Muscle layer of duodenum (tissue), 2 donors: ENCODE data around the gene UNG.

Experiments
- H3K27ac ChIP-seq: one replicate; pipeline ENCODE4 v1.7.0; 2013; ENCODE audit warnings: mild to moderate bottlenecking, low read length
- H3K27me3 ChIP-seq: one replicate; pipeline ENCODE4 v1.7.0; 2013; ENCODE audit warnings: low read depth, mild to moderate bottlenecking, control low read depth, low read length
- H3K36me3 ChIP-seq, 2 donors: one replicate each; pipeline ENCODE4 v1.7.0; 2013; ENCODE audit warnings: low read length in 2 of 2, control low read depth in 1 of 2, mild to moderate bottlenecking in 1 of 2; ENCODE audit not compliant: insufficient read depth in 2 of 2, control insufficient read depth in 1 of 2
- H3K4me1 ChIP-seq, 2 donors: one replicate each; pipeline ENCODE4 v1.7.0; 2013; ENCODE audit warnings: low read length in 2 of 2, mild to moderate bottlenecking in 2 of 2, control low read depth in 1 of 2, moderate library complexity in 1 of 2; ENCODE audit not compliant: insufficient read depth in 2 of 2, control insufficient read depth in 1 of 2
- H3K4me3 ChIP-seq, 2 donors: one replicate each; pipeline ENCODE4 v1.7.0; 2013; ENCODE audit warnings: low read length in 2 of 2, low read depth in 1 of 2, mild to moderate bottlenecking in 1 of 2
- H3K9me3 ChIP-seq, 2 donors: one replicate each; pipeline ENCODE4 v1.7.0; 2013; ENCODE audit warnings: low read length in 2 of 2, control low read depth in 1 of 2, mild to moderate bottlenecking in 1 of 2; ENCODE audit not compliant: control insufficient read depth in 1 of 2
- donor health status: healthy.

Gene UNG

GRCh38 chr12:109112720-109113465, 15.5 kb downstream of the UNG start:
- Histone ChIP-seq H3K4me3 (peak overlapping the region; percentile 22 to 47), H3K27ac (peak overlapping the region; percentile 65), H3K4me1 (peaks cover 17 to 61% of the 10 kb centered on the region in 2 donors), H3K36me3 (peaks cover 0 to 11% of the 10 kb centered on the region in 2 donors), H3K27me3 (no peaks in the 10 kb centered on the region), H3K9me3 (no peaks in the 10 kb centered on the region)

GRCh38 chr12:109113661-109114321, 16.4 kb downstream of the UNG start:
- H3K27me3 ChIP-seq, result no peaks in the 10 kb centered on the region
- H3K36me3 ChIP-seq, result peaks cover 0 to 4% of the 10 kb centered on the region in 2 donors
- H3K4me3 ChIP-seq, result peak overlapping the region; percentile 5 to 47
- H3K4me1 ChIP-seq, result peaks cover 17 to 61% of the 10 kb centered on the region in 2 donors
- no peaks in the 10 kb centered on the region for H3K9me3 ChIP-seq
- H3K27ac ChIP-seq, result peak overlapping the region; percentile 65

- peak overlapping the region; percentile 93 for H3K27ac ChIP-seq
- H3K36me3 ChIP-seq, result no peaks in the 10 kb centered on the region
- H3K27me3 ChIP-seq, result no peaks in the 10 kb centered on the region
- peaks cover 17 to 61% of the 10 kb centered on the region in 2 donors for H3K4me1 ChIP-seq
- peak overlapping the region in 1 of 2 donors; percentile 8 for H3K4me3 ChIP-seq
- no peaks in the 10 kb centered on the region for H3K9me3 ChIP-seq
Observed at GRCh38 chr12:109114644-109115043, 17.2 kb downstream of the UNG start.

- peak overlapping the region; percentile 8 to 33 for H3K4me3 ChIP-seq
Observed at GRCh38 chr12:109115404-109115757, 18.0 kb downstream of the UNG start.

GRCh38 chr12:109115758-109116610, 18.6 kb downstream of the UNG start, which contains the start of gene ACACB:
TSS of gene ACACB (plus strand) at chr12:109116587. CDS start at chr12:109139406, 22,819 bp downstream.
- peaks cover 17 to 56% of the 10 kb centered on the region in 2 donors for H3K4me1 ChIP-seq
- no peaks in the 10 kb centered on the region for H3K27me3 ChIP-seq
- peak within 1 kb of the TSS; percentile 93 for H3K27ac ChIP-seq
- H3K4me3 ChIP-seq, result peak within 1 kb of the TSS; percentile 33 to 35
- no peaks in the 10 kb centered on the region for H3K9me3 ChIP-seq
- no peaks in the 10 kb centered on the region for H3K36me3 ChIP-seq

More at GRCh38 chr12:109115404-109115757, 18.0 kb downstream of the UNG start:
- Histone ChIP-seq H3K4me1 (peaks cover 17 to 61% of the 10 kb centered on the region in 2 donors), H3K9me3 (no peaks in the 10 kb centered on the region), H3K36me3 (no peaks in the 10 kb centered on the region), H3K27me3 (no peaks in the 10 kb centered on the region), H3K27ac (peak overlapping the region; percentile 93)

GRCh38 chr12:109116611-109116949, 19.2 kb downstream of the UNG start:
- Histone ChIP-seq H3K27ac (peak overlapping the region; percentile 93), H3K4me1 (peaks cover 17 to 56% of the 10 kb centered on the region in 2 donors), H3K9me3 (no peaks in the 10 kb centered on the region), H3K27me3 (no peaks in the 10 kb centered on the region), H3K36me3 (no peaks in the 10 kb centered on the region), H3K4me3 (peak overlapping the region; percentile 33 to 35)

- Histone ChIP-seq H3K9me3 (no peaks in the 10 kb centered on the region), H3K27ac (no peak overlapping the region), H3K36me3 (no peaks in the 10 kb centered on the region), H3K27me3 (no peaks in the 10 kb centered on the region), H3K4me1 (peaks cover 16 to 32% of the 10 kb centered on the region in 2 donors), H3K4me3 (no peak overlapping the region)
Observed at GRCh38 chr12:109120095-109120494, 22.7 kb downstream of the UNG start.

DNA sequence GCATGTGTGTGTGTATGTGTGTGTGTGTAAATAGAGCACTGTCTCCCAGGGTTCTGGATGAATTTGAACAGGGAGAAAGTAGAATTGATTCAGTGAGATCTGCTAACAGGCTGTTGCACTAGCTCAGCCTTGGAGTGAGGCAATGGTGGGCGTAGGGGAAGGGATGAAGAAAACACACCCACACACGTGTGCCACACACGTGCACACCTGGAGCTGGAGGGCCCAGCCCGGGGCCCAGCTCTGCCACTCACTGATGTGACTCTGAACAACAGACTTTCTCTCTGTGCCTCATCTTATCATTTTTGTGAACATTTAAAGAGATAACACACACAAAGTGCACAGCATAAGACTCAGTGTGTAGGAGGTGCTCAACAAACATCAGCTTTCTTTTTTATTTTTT, 23.2 kb downstream of the UNG start:
- H3K36me3 ChIP-seq, result no peaks in the 10 kb centered on the region
- no peak overlapping the region for H3K27ac ChIP-seq
- no peaks in the 10 kb centered on the region for H3K9me3 ChIP-seq
- H3K4me3 ChIP-seq, result no peak overlapping the region
- H3K4me1 ChIP-seq, result peaks cover 12 to 28% of the 10 kb centered on the region in 2 donors
- no peaks in the 10 kb centered on the region for H3K27me3 ChIP-seq

GRCh38 chr12:109121346-109121880, 24.0 kb downstream of the UNG start:
- Histone ChIP-seq H3K36me3 (no peaks in the 10 kb centered on the region), H3K4me3 (no peak overlapping the region), H3K9me3 (no peaks in the 10 kb centered on the region), H3K27ac (no peak overlapping the region), H3K4me1 (peaks cover 3 to 19% of the 10 kb centered on the region in 2 donors), H3K27me3 (no peaks in the 10 kb centered on the region)

GRCh38 chr12:109124878-109125648, 27.7 kb downstream of the UNG start:
- peaks cover 0 to 15% of the 10 kb centered on the region in 2 donors for H3K4me1 ChIP-seq
- no peak overlapping the region for H3K27ac ChIP-seq
- H3K36me3 ChIP-seq, result no peaks in the 10 kb centered on the region
- H3K9me3 ChIP-seq, result no peaks in the 10 kb centered on the region
- no peaks in the 10 kb centered on the region for H3K27me3 ChIP-seq
- H3K4me3 ChIP-seq, result no peak overlapping the region
